Epithelial cell of umbilical artery (primary cell): ENCODE measurements around the gene TPRG1. TPM values are rescaled to one million over a fixed set of nuclear protein-coding genes. Genes with fewer than 3 reads are reported as not detected.

Experiments used
- total RNA-seq: library from RNA; depleted of rRNA; stranded (reverse); fragments of >200 nt; gene quantifications from 2 replicates; pipeline ENCODE4 v1.2.3, GENCODE V29; 2014

TPRG1 gene
- total RNA-seq: under 0.01 and 0.91 TPM in 2 replicates

GRCh38 chr3:189171707-189172106, at the start of gene TPRG1:
Gene TPRG1 (plus strand): TSS chr3:189171971. CDS start chr3:189207385, 35,414 bp downstream.

